WTC11 (cell line): ENCODE measurements around the gene FAU. TPM values are rescaled to one million over a fixed set of nuclear protein-coding genes. Genes with fewer than 3 reads are reported as not detected.

Experiments used
- ATAC-seq: fragments of 200-7000 bp; cut with Tn5 transposase; 2 replicates; pipeline ENCODE4 v1.10.0; 2021; ENCODE audit warnings: mild to moderate bottlenecking, moderate library complexity
- CTCF ChIA-PET: fragments of 300-600 bp; sonication (Branson Sonifier 250); formaldehyde crosslinking; loops from one replicate; lab custom pipeline; 2021; ENCODE audit warnings: antibody characterized with exemption; lab: Charles Lee
- POLR2A ChIA-PET: fragments of 350-600 bp; sonication (Branson Sonifier 250); formaldehyde crosslinking; loops from one replicate; lab custom pipeline; 2021; ENCODE audit warnings: antibody characterized with exemption; lab: Charles Lee
- DNase-seq: peaks from one replicate; pipeline ENCODE4 v3.0.0; 2021; ENCODE audit warnings: low spot score
- H3K27ac Mint-ChIP-seq: 2 replicates; pipeline ENCODE4 v1.8.0; 2021; ENCODE audit warnings: mixed read lengths
- H3K27me3 Mint-ChIP-seq: 2 replicates; pipeline ENCODE4 v1.8.0; 2021; ENCODE audit warnings: low read depth, mild to moderate bottlenecking, moderate library complexity, mixed read lengths
- H3K36me3 Mint-ChIP-seq: 2 replicates; pipeline ENCODE4 v1.8.0; 2021; ENCODE audit warnings: mixed read lengths
- H3K4me1 Mint-ChIP-seq: 2 replicates; pipeline ENCODE4 v1.8.0; 2022; ENCODE audit warnings: mixed read lengths
- H3K4me3 Mint-ChIP-seq: 2 replicates; pipeline ENCODE4 v1.8.0; 2021; ENCODE audit warnings: mild to moderate bottlenecking, moderate library complexity, mixed read lengths
- H3K9me3 Mint-ChIP-seq: 2 replicates; pipeline ENCODE4 v1.8.0; 2021; ENCODE audit warnings: mixed read lengths
- AFF4 ChIP-seq: sonication (generic); formaldehyde crosslinking; IDR thresholded peaks from 2 replicates; pipeline ENCODE4 v1.8.1; 2023; ENCODE audit warnings: mild to moderate bottlenecking, missing genetic modification reagents, borderline replicate concordance
- CBFB ChIP-seq: sonication (generic); formaldehyde crosslinking; IDR thresholded peaks from 2 replicates; pipeline ENCODE4 v1.8.1; 2022; ENCODE audit warnings: mild to moderate bottlenecking, low read depth, missing genetic modification reagents
- CDX4 ChIP-seq: fragments of 250-450 bp; sonication (Bioruptor Pico); IDR thresholded peaks from 2 replicates; pipeline ENCODE4 v1.9.0; 2021; ENCODE audit warnings: moderate library complexity, mild to moderate bottlenecking, inconsistent platforms, borderline replicate concordance
- CREB1 ChIP-seq: sonication (generic); formaldehyde crosslinking; IDR thresholded peaks from 2 replicates; pipeline ENCODE4 v1.8.0; 2023; ENCODE audit warnings: mild to moderate bottlenecking, missing genetic modification reagents
- CREM ChIP-seq: sonication (generic); formaldehyde crosslinking; IDR thresholded peaks from 2 replicates; pipeline ENCODE4 v1.8.1; 2022; ENCODE audit warnings: mild to moderate bottlenecking, missing genetic modification reagents, moderate library complexity
- EMX1 ChIP-seq: fragments of 250-450 bp; sonication (Bioruptor Pico); IDR thresholded peaks from 2 replicates; pipeline ENCODE4 v1.8.0; 2021; ENCODE audit warnings: mild to moderate bottlenecking
- ERG ChIP-seq: fragments of 250-450 bp; sonication (Bioruptor Pico); IDR thresholded peaks from 2 replicates; pipeline ENCODE4 v1.8.0; 2021; ENCODE audit warnings: mild to moderate bottlenecking
- ESRRA ChIP-seq: sonication (generic); formaldehyde crosslinking; IDR thresholded peaks from 2 replicates; pipeline ENCODE4 v1.8.1; 2022; ENCODE audit warnings: mild to moderate bottlenecking, missing genetic modification reagents, borderline replicate concordance
- FOXK1 ChIP-seq: sonication (generic); formaldehyde crosslinking; IDR thresholded peaks from 2 replicates; pipeline ENCODE4 v1.8.0; 2022; ENCODE audit warnings: mild to moderate bottlenecking, moderate library complexity, missing genetic modification reagents
- GABPB1 ChIP-seq: sonication (generic); formaldehyde crosslinking; IDR thresholded peaks from 2 replicates; pipeline ENCODE4 v1.8.1; 2023; ENCODE audit warnings: mild to moderate bottlenecking, missing genetic modification reagents
- GRHL2 ChIP-seq: fragments of 250-450 bp; sonication (Bioruptor Pico); IDR thresholded peaks from 2 replicates; pipeline ENCODE4 v1.8.0; 2022; ENCODE audit warnings: mild to moderate bottlenecking, moderate library complexity; ENCODE audit not compliant: insufficient replicate concordance, severe bottlenecking
- MYBL2 ChIP-seq: sonication (generic); formaldehyde crosslinking; IDR thresholded peaks from 2 replicates; pipeline ENCODE4 v1.8.1; 2023; ENCODE audit warnings: mild to moderate bottlenecking, moderate library complexity, missing genetic modification reagents
- NFE2L1 ChIP-seq: sonication (generic); formaldehyde crosslinking; IDR thresholded peaks from 2 replicates; pipeline ENCODE4 v1.8.1; 2023; ENCODE audit warnings: missing genetic modification reagents
- NR2C2 ChIP-seq: sonication (generic); formaldehyde crosslinking; IDR thresholded peaks from 2 replicates; pipeline ENCODE4 v1.8.0; 2022; ENCODE audit warnings: mild to moderate bottlenecking, missing genetic modification reagents
- SOX15 ChIP-seq: fragments of 250-450 bp; sonication (Bioruptor Pico); IDR thresholded peaks from 2 replicates; pipeline ENCODE4 v1.9.0; 2021; ENCODE audit warnings: mild to moderate bottlenecking
- TP53 ChIP-seq: sonication (generic); formaldehyde crosslinking; IDR thresholded peaks from 2 replicates; pipeline ENCODE4 v1.8.1; 2023; ENCODE audit warnings: mild to moderate bottlenecking, missing genetic modification reagents
- ZNF219 ChIP-seq: sonication (generic); formaldehyde crosslinking; IDR thresholded peaks from 2 replicates; pipeline ENCODE4 v1.8.0; 2023; ENCODE audit warnings: missing genetic modification reagents, mild to moderate bottlenecking, borderline replicate concordance
- ZNF416 ChIP-seq: fragments of 250-450 bp; sonication (Bioruptor Pico); IDR thresholded peaks from 2 replicates; pipeline ENCODE4 v1.9.0; 2021; ENCODE audit warnings: mild to moderate bottlenecking, inconsistent platforms
- ZNF423 ChIP-seq: fragments of 250-450 bp; sonication (Bioruptor Pico); IDR thresholded peaks from 2 replicates; pipeline ENCODE4 v2.1.2; 2022; ENCODE audit warnings: mild to moderate bottlenecking, moderate library complexity
- ZNF532 ChIP-seq: fragments of 250-450 bp; sonication (Bioruptor Pico); IDR thresholded peaks from 2 replicates; pipeline ENCODE4 v1.9.0; 2021; ENCODE audit warnings: mild to moderate bottlenecking, borderline replicate concordance
- total RNA-seq: library from RNA; stranded (reverse); gene quantifications from 3 replicates; pipeline ENCODE4 v1.2.3, GENCODE V29; 2021

Gene FAU
- total RNA-seq, 1 experiment from 2014 or later, result 991 TPM

- POLR2A ChIA-PET, result interaction anchor here (0.7 kb wide), 1 partner anchor 14 kb away, joined by 3 read pairs; no protein-coding TSS in a partner anchor
- no peak for DNase-seq
- TF ChIP-seq FOXK1 (CRISPR knock-in tag) (no peak), ZNF219 (CRISPR knock-in tag) (no peak)
- TF ChIP-seq, all 79 proteins: peak for 0
- ATAC-seq, result no peak
- Mint-ChIP-seq H3K9me3 (no peaks in the 10 kb centered on the region), H3K27me3 (no peaks in the 10 kb centered on the region), H3K4me1 (peaks cover 14% of the 10 kb centered on the region), H3K36me3 (no peaks in the 10 kb centered on the region), H3K4me3 (no peak overlapping the region), H3K27ac (no peak overlapping the region)
- CTCF ChIA-PET, result no interaction called here
These were observed 45.0 kb upstream of the FAU start for GRCh38 chr11:65166893-65167292.

- Mint-ChIP-seq H3K27me3 (peaks cover 4% of the 10 kb centered on the region; the same call in 1 of the 2 replicates), H3K4me1 (peaks cover 14% of the 10 kb centered on the region), H3K4me3 (no peak overlapping the region), H3K9me3 (no peaks in the 10 kb centered on the region), H3K36me3 (no peaks in the 10 kb centered on the region), H3K27ac (peak overlapping the region; percentile 0; the same call in 1 of the 2 replicates)
- no peak for ATAC-seq
- DNase-seq, result no peak
- POLR2A ChIA-PET, result interaction anchor here (0.7 to 0.8 kb wide), 3 partner anchors 47 to 701 kb away, joined by 3 to 5 read pairs (median 3); no protein-coding TSS in a partner anchor
- TF ChIP-seq GABPB1 (CRISPR knock-in tag), result peak; percentile 51; the same call in 1 of the 2 replicates
- no peak for TF ChIP-seq AFF4 (CRISPR knock-in tag)
- CTCF ChIA-PET, result interaction anchor here (0.7 to 1.7 kb wide), 12 partner anchors 14 to 377 kb away, joined by 3 to 6 read pairs (median 4); partner anchors contain the start of genes CAPN1 and ZNHIT2
These were observed 43.7 kb upstream of the FAU start for GRCh38 chr11:65165410-65166317.

GRCh38 chr11:65163684-65164083, 41.8 kb upstream of the FAU start:
- no peak for TF ChIP-seq CBFB (CRISPR knock-in tag)
- no peak for TF ChIP-seq CREB1 (CRISPR knock-in tag)
- TF ChIP-seq ESRRA, result no peak
- TF ChIP-seq SOX15 (CRISPR knock-in tag), result no peak
- no peak for TF ChIP-seq GABPB1 (CRISPR knock-in tag)
- TF ChIP-seq MYBL2 (CRISPR knock-in tag), result no peak
- TF ChIP-seq CDX4, result no peak
- TF ChIP-seq ZNF423 (CRISPR knock-in tag), result no peak
- no peak for TF ChIP-seq ZNF416 (CRISPR knock-in tag)
- no peak for TF ChIP-seq ZNF532
- no peak for TF ChIP-seq EMX1 (CRISPR knock-in tag)
- no peak for TF ChIP-seq NR2C2 (CRISPR knock-in tag)
- no peak for TF ChIP-seq GRHL2 (CRISPR knock-in tag)
- no peak for TF ChIP-seq TP53 (CRISPR knock-in tag)
- no peak for TF ChIP-seq ZNF219 (CRISPR knock-in tag)
- TF ChIP-seq NFE2L1 (CRISPR knock-in tag), result no peak
- no peak for TF ChIP-seq CREM (CRISPR knock-in tag)
- no peak for TF ChIP-seq ERG (CRISPR knock-in tag)
- Mint-ChIP-seq H3K4me3 (no peak overlapping the region), H3K27me3 (peaks cover 4% of the 10 kb centered on the region; the same call in 1 of the 2 replicates), H3K36me3 (no peaks in the 10 kb centered on the region), H3K27ac (no peak overlapping the region), H3K9me3 (no peaks in the 10 kb centered on the region), H3K4me1 (peaks cover 9% of the 10 kb centered on the region)
- POLR2A ChIA-PET, result no interaction called here
- ATAC-seq (no peak), DNase-seq (no peak)
- CTCF ChIA-PET, result interaction anchor here (0.8 kb wide), 1 partner anchor 18 kb away, joined by 3 read pairs; the partner anchor contains the start of gene CAPN1
